NOMO-1 treated with dmso at 0.1 percent for 144 hours (cell line): ENCODE measurements around the gene ADCY9.
"Not testable (repeated sequence)": the region's sequence is repeated elsewhere in the genome, so short reads cannot be mapped to it uniquely, and the experiment has no call there.

Experiments
- DNase-seq: peaks from one replicate; lab custom pipeline; 2025; ENCODE audit not compliant: unreplicated experiment; lab: John Stamatoyannopoulos, UW

ADCY9 gene

GRCh38 chr16:4071686-4072561 is 44.3 kb downstream of the ADCY9 start:
- no peak for DNase-seq

DNA sequence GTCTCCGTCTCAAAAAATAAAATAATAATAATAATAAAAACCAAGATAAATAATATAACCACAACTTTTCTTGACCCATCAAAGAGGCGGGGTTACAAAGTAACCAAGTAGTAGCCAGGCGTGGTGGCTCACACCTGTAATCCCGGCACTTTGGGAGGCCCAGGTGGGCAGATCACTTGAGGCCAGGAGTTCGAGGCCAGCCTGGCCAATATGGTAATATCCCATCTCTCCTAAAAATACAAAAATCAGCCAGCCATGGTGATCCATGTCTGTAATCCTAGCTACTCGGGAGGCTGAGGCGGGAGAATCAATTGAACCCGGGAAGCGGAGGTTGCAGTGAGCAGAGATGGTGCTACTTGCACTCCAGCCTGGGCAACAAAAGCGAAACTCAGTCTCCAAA is 45.3 kb downstream of the ADCY9 start:
- no peak for DNase-seq

GRCh38 chr16:4067262-4068001 is 48.8 kb downstream of the ADCY9 start:
- DNase-seq = no peak

DNA sequence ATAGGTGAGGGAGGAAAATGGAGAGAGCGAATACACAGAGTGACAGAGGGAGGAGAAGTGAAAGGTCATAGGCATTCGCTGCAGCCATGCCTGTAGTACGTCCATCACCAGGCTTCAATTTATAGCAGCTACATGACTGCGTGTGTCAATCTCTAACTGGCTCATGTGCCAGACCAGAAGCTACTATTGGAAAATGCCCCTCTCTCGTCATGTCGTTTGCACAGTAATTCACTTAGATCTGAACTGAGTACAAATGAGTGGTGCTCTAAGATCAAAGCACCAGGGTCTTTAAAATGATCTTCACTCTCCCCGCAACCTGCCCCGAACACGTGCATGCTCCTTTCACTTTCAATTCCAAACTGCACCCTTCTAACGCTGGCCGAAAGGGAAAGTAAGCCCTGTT is 51.3 kb downstream of the ADCY9 start:
- DNase-seq = no peak

DNA sequence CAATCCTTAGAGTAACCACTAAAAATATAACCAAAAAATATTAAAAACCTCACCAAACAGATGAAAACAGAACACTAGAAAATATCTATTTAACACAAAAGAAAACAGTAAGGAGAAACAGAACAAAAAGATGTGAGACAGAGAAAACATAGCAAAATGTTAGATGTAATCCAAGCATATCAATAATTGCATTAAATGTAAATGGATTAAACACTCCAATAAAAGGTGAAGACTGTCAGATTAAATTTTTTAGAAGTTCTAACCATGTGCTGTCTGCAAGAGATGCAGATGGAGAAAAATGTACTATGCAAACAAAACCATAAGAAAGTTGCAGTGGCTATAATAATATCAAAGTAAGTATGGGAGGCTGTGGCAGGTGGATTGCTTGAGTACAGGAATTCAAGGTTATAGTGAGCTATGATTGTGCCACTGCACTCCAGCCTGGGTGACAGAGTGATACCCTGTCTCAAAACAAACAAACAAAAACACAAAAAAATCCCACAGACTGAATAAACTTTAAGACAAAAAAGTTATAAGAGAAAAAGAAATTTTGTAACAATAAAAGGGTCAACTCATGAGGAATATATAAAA is 53.9 kb downstream of the ADCY9 start:
- DNase-seq = no peak

DNA sequence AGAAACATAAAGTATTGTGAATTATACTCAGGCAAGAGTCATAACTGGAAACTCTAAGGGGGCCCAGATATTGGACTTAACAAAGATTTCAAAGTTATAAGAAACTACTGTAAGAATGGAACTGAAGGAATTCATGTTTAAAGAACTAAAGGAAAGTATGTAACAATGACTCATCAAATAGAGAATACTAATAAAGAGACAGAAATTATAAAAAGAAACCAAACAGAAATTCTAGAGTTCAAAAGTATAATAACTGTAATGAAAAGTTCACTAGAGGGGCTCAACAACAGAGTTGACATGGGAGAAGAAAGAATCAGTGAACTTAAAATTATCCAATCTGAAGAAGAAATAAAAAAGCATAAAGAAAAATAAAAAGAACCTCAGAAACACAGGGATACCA is 55.4 kb downstream of the ADCY9 start:
- no peak for DNase-seq

- DNase-seq = no peak
These were observed 56.2 kb downstream of the ADCY9 start for GRCh38 chr16:4060009-4060408.

DNA sequence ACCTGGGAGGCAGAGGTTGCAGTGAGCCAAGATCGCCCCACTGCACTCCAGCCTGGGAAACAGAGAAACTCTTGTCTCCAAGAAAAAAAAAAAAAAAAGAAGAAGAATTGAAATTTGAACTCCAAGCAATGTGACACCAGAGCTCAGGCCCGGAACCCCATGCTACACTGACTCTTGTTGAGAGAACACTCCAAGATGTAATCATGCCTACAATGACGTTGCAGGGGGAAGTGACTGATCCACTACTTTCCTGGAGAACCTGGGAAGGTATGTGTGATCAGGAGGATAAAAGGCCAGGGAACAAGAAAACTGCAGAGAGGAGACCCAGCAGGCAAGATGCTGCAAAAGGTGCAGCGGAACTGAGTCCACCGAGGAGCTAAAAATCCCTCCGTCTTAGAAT is 57.9 kb downstream of the ADCY9 start:
- DNase-seq = no peak

- DNase-seq = no peak
These were observed 58.8 kb downstream of the ADCY9 start for GRCh38 chr16:4057439-4057877.

- no peak for DNase-seq
These were observed 59.8 kb downstream of the ADCY9 start for GRCh38 chr16:4056161-4057105.

GRCh38 chr16:4055748-4056147 is 60.5 kb downstream of the ADCY9 start:
- no peak for DNase-seq

DNA sequence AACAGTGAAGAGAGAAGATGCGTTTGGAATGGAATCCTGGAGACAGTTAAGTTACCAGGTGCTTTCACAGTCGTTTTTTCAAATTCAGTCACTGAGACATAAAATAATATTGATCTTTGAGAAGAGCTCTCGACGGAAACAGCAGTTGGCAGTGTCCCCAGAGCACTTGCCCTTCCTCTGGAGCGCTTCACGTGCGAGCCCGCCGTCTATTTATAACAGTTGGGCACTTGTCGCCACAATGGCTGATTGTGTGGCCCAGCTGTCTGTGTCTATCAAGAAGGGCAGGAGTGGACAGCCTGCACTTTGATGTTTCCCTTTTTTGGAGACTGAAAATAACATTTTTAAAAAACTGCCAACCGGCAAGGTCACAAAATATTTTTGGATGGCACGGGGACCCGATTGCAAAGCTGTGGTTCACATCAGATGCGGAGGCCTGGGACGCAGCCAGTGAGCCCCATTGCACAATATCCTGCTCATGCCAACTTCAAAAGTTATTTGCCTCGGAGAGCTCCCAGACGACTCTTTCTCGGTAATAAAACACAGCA is 62.9 kb downstream of the ADCY9 start:
- DNase-seq = peak; percentile 89

DNA sequence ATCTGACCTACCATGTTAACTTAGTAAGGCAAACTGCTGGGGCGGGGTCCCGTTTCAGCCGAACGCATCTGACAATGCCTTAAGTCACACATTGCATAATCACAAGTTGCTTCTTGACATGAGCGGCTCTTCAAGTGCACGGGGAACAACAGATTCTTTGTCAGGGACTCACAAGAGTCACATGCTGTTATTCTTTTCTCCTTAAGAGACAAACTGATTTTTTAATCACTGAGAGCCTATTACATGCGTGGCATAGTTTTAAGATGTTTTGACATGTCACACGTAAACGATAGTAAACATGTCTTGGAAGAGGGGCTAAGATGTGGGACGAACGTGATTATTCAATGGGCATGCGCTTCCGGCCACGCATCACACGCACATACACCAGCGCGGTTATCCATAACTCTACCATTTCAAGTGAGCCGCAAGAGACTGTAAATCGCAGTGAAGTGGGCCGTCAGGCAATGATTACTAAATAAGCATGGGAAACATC is 63.4 kb downstream of the ADCY9 start:
- DNase-seq = peak; percentile 64

DNA sequence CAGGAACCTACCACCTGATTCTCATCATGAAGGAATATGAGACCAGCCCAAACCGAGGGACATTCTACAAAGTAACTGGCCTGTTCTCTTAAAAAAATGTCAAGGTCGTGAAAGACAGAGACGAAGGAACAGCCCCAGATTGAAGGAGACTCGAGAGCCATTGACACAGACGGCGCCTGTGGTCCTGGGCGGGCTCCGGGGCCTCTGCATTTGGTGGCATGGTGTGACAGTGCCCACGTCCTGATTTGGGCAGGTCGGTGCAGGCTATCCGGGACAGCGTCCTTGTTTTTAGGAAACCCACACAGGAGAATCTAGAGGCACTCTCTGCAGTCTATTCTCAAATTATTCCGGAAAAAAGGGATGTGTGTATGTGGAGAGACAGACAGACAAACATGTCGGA is 64.1 kb downstream of the ADCY9 start:
- DNase-seq = no peak

DNA sequence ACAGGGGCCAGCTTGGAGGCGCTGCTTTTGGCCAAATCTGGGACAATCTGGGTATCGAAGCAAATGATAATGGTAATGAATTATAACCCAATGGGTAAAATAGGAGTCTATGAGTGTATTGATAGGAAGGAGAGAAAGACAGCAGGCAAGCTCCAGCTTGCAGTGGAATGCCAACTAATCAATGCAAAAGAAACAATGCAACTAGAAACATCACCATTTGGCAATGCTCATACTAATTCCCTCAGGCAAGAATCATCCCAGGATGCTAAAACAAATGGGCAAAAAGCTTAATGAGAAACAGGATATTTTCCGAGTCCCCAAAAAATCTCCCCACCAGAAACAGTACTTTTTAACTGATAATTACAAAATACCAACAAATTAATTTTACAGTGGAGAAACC is 64.7 kb downstream of the ADCY9 start:
- no peak for DNase-seq

GRCh38 chr16:4049031-4049430 is 67.2 kb downstream of the ADCY9 start:
- no peak for DNase-seq

- no peak for DNase-seq
These were observed 67.8 kb downstream of the ADCY9 start for GRCh38 chr16:4048481-4048880.

DNA sequence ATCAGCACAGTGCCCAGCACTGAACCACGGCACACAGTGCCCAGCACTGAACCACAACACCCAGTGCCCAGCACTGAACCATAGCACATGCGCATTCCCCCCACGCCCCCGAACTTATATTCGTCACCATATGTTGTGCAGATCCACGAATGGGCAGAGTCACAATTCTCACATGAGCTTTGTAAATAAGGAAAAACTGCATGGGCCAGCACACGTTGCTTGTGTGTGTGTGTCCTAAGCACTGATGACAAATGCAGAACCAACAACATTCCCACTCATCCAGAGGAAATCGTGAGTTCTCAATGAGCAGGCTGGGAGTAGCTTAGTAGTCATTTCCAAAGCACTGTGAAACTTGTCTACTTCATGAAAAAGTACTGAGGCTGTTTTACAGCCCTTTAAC is 70.0 kb downstream of the ADCY9 start:
- no peak for DNase-seq

DNA sequence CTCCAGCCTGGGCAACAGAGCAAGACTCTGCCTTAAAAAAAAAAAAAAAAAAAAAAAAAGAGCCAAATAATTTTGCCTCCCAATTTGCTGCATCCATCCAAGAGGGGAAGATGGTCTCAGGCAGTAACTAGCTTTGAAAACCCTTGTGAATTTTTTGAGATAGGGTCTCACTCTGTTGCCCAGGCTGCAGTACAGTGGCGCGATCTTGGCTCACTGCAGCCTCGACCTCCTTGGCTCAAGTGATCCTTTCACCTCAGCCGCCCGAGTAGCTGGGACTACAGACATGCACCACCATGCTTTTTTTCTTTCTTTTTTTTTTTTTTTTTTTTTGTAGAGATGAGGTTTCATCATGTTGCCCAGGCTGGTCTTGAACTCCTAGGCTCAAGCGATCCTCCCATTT is 70.7 kb downstream of the ADCY9 start:
- DNase-seq = not testable (repeated sequence)

DNA sequence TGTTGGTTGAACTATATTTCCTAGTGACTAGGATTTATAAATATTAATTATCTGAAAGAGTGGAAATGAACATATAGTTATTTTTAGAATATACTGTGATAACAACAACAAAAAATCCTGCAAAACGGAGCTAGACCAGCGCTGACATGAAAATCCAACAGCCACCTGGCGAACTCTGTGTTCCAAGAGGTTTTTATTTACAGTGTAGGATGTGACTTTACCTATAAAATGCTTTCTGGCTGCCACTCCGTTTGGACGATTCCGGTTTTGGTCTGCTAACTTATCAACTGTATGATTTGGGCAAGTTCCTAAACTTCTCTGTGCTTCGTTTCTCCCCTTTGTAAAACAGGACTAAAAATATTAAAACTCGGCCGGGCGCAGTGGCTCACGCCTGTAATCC is 73.7 kb downstream of the ADCY9 start:
- DNase-seq = no peak
